Measurements from ENCODE around the gene ENG. TPM values are rescaled to one million over a fixed set of nuclear protein-coding genes. Genes with fewer than 3 reads are reported as not detected.

The ENG gene
- total RNA-seq, 6 experiments from 2014 or later: 27.4 to 90.1 (median 54.1) TPM

DNA sequence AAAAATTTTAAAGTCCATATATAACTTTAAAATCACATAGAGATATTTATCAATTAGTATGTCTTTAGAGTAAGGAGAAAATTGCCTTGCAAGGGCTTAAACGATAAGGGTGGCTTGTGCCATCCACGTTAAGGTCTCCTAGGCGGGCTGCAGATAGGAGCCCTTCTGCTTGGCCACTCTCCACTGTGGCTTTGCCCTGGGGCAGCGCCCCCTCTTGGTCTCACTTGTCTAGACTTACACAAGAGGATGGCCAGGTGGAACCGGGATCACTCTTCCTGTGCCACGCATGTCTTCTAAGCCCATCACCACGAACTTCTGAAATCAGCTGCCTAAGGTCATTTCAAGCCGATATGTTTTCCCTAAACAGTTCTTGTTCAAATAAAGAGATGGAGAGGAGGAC, 48.8 kb downstream of the ENG start:
- intact Hi-C loops (cut with DNase I): no loop called here
- peak in 1 of 3 donors; percentile 37 for DNase-seq
- H3K27ac ChIP-seq: no peak overlapping the region
- H3K4me3 ChIP-seq: no peak overlapping the region
- ATAC-seq: no peak
- 65% methylated on average over 5 of the region's 8 CpGs for WGBS (ENCODE audit: insufficient coverage, low coverage, low lambda C conversion rate, missing lambda C conversion rate)
- peaks cover 0 to 53% (median 7%) of the 10 kb centered on the region in 4 donors for H3K36me3 ChIP-seq
- H3K4me1 ChIP-seq: peaks cover 0 to 50% (median 20%) of the 10 kb centered on the region in 4 donors
- no peaks in the 10 kb centered on the region for H3K9me3 ChIP-seq
- no peak for TF ChIP-seq POLR2A (IDR thresholded peaks at IDR 0.05)
- TF ChIP-seq, protein P1, sequence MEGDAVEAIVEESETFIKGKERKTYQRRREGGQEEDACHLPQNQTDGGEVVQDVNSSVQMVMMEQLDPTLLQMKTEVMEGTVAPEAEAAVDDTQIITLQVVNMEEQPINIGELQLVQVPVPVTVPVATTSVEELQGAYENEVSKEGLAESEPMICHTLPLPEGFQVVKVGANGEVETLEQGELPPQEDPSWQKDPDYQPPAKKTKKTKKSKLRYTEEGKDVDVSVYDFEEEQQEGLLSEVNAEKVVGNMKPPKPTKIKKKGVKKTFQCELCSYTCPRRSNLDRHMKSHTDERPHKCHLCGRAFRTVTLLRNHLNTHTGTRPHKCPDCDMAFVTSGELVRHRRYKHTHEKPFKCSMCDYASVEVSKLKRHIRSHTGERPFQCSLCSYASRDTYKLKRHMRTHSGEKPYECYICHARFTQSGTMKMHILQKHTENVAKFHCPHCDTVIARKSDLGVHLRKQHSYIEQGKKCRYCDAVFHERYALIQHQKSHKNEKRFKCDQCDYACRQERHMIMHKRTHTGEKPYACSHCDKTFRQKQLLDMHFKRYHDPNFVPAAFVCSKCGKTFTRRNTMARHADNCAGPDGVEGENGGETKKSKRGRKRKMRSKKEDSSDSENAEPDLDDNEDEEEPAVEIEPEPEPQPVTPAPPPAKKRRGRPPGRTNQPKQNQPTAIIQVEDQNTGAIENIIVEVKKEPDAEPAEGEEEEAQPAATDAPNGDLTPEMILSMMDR (IDR thresholded peaks at IDR 0.05): peak in 3 of 4 donors; percentile 13 to 29 (median 23)
- no peaks in the 10 kb centered on the region for H3K27me3 ChIP-seq

DNA sequence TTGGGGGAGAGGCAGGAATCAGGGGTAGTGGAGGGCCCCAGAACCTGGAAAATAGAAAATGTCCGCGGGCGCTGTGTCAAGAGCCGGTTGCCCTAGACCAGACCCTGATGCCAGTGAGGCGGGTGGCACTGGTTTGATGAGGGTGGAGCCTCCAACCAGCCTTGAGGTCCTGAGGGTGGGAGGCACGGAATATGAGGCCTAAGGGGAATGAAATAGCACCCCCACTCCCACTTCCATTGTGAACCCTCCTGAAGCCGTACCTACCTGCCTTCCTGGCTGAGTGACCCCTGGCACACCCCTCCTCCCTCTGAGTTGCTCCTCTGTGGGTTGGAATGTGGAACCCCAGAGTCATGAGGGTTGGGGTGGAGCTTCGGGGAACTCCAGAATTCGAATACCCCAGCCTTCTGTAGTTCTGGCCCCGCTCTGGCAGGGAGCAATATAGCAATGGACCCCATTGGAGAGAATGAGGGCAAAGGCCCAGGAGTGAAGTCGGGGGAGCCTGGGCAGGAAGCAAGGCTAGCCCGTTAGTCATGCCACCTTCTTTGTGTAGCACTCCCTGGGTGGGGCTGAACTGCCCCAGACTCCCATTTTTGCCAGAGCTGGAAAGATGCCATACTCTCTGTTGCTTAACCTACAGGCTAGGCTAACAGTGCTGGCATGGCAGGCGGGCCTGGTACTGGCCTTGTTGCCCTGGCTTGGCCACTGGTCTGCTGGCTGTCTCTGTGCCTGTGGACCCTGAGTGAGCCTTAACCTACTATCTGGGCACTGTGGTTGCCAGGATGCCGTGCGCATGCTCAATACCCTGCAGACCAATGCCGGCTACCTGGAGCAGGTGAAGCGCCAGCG, 50.7 kb downstream of the ENG start:
- Histone ChIP-seq H3K36me3 (peaks cover 0 to 41% (median 7%) of the 10 kb centered on the region in 4 donors), H3K4me3 (peak overlapping the region; percentile 70 to 87 (median 76)), H3K4me1 (peaks cover 0 to 52% (median 18%) of the 10 kb centered on the region in 4 donors), H3K27me3 (no peaks in the 10 kb centered on the region), H3K27ac (peak overlapping the region; percentile 86 to 98 (median 89)), H3K9me3 (no peaks in the 10 kb centered on the region)
- DNase-seq (peak; percentile 72 to 94 (median 88)), ATAC-seq (peak; percentile 35 to 58 (median 40))
- TF ChIP-seq POLR2A (IDR thresholded peaks at IDR 0.05): no peak
- TF ChIP-seq, protein P1 (IDR thresholded peaks at IDR 0.05): no peak
- intact Hi-C loops (cut with DNase I): no loop called here
- WGBS (ENCODE audit: insufficient coverage, low coverage, low lambda C conversion rate, missing lambda C conversion rate): 5% methylated on average over 7 of the region's 18 CpGs

DNA sequence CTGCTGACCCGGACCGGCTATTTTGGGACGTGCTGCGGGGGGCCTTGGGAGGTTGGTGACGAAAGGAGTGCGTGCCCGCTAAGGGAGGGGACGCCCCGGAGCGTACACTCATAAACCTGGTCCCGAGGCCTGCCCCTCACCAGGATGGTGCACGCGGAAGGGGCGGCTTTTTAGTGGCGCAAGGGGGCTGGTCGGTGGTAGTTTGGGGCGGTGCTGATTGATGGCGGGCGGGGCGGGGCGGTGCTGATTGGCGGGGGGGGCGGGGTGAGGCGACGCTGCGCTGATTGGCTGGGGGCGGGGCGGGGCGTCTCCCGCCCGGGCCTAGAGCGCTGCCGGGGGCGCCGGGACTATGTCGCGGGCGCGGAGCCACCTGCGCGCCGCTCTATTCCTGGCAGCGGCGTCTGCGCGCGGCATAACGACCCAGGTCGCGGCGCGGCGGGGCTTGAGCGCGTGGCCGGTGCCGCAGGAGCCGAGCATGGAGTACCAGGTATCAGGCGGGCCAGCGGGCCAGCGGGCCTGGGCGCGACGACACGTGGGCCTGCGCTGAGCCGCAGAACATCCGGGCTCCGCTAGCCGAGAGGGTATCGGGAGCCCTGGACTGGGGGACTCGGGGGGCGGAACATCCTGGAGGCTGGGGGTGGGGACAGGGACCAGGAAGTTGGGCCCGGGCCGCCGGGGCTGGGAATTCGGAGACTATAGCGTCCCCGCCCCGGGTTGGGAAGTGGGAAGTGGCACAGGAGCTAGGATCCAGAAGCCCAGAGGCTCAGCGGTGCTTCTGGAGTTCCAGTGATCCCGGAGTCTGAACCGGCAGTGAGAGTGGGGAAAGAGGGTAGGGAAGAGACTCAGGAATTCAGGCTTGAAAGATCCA, 51.6 kb downstream of the ENG start, which contains the start of gene FPGS:
FPGS (plus strand) TSS at position 307 of the 868 bp plus-strand sequence; CDS start at position 350, 43 bp downstream.
- H3K9me3 ChIP-seq: no peaks in the 10 kb centered on the region
- peak; percentile 85 for TF ChIP-seq POLR2A (IDR thresholded peaks at IDR 0.05)
- TF ChIP-seq, protein P1 (IDR thresholded peaks at IDR 0.05): no peak
- intact Hi-C loops (cut with DNase I): no loop called here
- WGBS (ENCODE audit: insufficient coverage, low coverage, low lambda C conversion rate, missing lambda C conversion rate): 2% methylated on average over 13 of the region's 83 CpGs
- peak; percentile 92 to 93 (median 93) for DNase-seq
- ATAC-seq: peak; percentile 71 to 86 (median 74)
- peak within 1 kb of the TSS; percentile 86 to 98 (median 89) for H3K27ac ChIP-seq
- peaks cover 0 to 32% (median 5%) of the 10 kb centered on the region in 4 donors for H3K36me3 ChIP-seq
- H3K4me1 ChIP-seq: peaks cover 0 to 56% (median 23%) of the 10 kb centered on the region in 4 donors
- H3K4me3 ChIP-seq: peak within 1 kb of the TSS; percentile 70 to 87 (median 76)
- no peaks in the 10 kb centered on the region for H3K27me3 ChIP-seq

DNA sequence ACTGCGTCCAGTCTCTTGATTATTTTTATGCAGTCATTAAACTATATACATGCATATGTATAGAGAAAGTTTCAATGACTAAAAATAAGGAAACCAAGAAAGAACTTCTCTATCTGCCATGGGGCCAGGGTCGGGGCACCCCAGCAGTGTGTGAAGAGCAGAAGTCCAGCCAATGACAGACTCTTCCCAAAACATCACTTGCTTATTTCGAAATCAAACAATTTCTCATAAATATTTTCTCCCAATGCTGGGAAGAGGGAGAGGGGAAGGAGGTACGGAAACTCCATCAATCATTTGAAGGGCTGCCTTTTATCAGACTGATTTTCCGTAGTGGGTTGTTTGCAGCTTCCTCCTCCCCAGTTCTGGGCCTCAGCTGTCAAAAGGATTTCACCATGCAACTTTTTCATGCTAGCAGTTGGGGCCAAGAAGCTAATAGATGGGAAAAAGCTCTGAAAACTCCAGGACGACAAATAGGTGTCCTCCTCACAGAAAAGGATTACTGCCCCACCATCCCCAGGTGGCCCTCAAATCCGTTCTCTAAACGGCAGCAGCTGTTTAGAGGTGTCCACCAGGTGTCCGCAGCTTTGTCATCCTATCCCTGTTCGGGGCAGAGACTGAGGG, 52.4 kb downstream of the ENG start:
- Histone ChIP-seq H3K27me3 (no peaks in the 10 kb centered on the region), H3K36me3 (peaks cover 0 to 25% (median 3%) of the 10 kb centered on the region in 4 donors), H3K4me1 (peaks cover 0 to 63% (median 26%) of the 10 kb centered on the region in 4 donors), H3K9me3 (no peaks in the 10 kb centered on the region), H3K27ac (peak overlapping the region; percentile 86 to 98 (median 89)), H3K4me3 (peak overlapping the region; percentile 9 to 87 (median 70))
- 18% methylated on average over 10 of the region's 10 CpGs for WGBS (ENCODE audit: insufficient coverage, low coverage, low lambda C conversion rate, missing lambda C conversion rate)
- peak in 1 of 4 donors; percentile 7 for ATAC-seq
- TF ChIP-seq, protein P1 (IDR thresholded peaks at IDR 0.05): peak in 2 of 4 donors; percentile 15 to 30
- no peak for TF ChIP-seq POLR2A (IDR thresholded peaks at IDR 0.05)
- intact Hi-C loops (cut with DNase I): no loop called here
- DNase-seq: no peak
